H7 (cell line): ENCODE data around the gene THAP4. TPM values are rescaled to one million over a fixed set of nuclear protein-coding genes. Genes with fewer than 3 reads are reported as not detected.
"Not testable (repeated sequence)": the region's sequence is repeated elsewhere in the genome, so short reads cannot be mapped to it uniquely, and the experiment has no call there.

Source experiments
- DNase-seq: peaks from one replicate; pipeline ENCODE4 v3.0.0; 2012
- H3K27me3 ChIP-seq: 2 replicates; pipeline ENCODE4 v1.6.0; 2011; ENCODE audit warnings: mild to moderate bottlenecking, low read length; ENCODE audit not compliant: control insufficient read depth, insufficient read depth
- H3K36me3 ChIP-seq: replicated peaks from 2 replicates; pipeline ENCODE4 v1.5.1; 2011; ENCODE audit warnings: low read length; ENCODE audit not compliant: control insufficient read depth, insufficient read depth
- H3K4me3 ChIP-seq: 2 replicates; pipeline ENCODE4 v1.5.1; 2011; ENCODE audit warnings: low read depth, mild to moderate bottlenecking, control low read depth, low read length, moderate library complexity; ENCODE audit not compliant: insufficient read depth
- total RNA-seq: library from RNA; depleted of rRNA; stranded (reverse); fragments of >200 nt; shearing (Covaris generic); gene quantifications from 2 replicates; pipeline ENCODE4 v1.2.3, GENCODE V29; 2014

THAP4 gene
- total RNA-seq, 1 experiment from 2014 or later: 120 TPM

DNA sequence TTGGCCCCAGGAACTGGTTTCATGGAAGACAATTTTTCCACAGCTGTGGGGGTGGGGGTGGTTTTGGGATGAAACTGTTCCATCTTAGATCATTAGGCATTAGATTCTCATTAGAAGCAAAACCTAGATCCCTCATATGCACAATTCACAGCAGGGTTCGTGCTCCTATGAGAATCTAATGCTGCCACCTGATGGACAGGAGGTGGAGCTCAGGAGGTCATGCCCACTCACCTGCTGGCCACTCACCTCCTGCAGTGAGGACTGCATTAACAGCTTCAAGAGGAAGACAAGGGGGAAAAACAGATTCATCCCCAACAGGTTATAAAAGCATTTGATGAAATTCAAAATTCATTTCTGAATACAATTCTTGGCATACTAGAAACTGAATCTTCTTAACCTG, 38.5 kb downstream of the THAP4 start:
- no peak for DNase-seq
- Histone ChIP-seq H3K4me3 (no peak overlapping the region), H3K36me3 (peaks cover 12% of the 10 kb centered on the region), H3K27me3 (no peaks in the 10 kb centered on the region)

DNA sequence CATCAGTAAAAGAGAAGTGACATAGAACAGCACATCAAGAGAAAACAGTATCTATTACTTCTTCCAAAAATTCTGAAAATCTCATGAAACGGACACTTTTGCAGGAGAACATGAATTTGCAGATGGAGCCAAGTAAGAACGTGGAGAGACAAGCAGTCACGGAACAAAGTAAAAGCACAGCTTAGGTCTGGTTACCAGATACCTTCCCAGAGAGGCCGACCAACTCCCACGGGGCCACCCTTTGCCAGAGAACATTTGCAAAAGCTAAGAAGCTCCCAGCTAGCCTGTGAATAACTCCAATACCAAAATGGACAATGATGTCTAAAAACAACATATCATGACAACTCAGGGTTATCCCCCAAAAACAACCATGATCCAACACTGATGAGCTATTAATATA, 38.9 kb downstream of the THAP4 start:
- no peak for DNase-seq
- no peak overlapping the region for H3K4me3 ChIP-seq
- H3K27me3 ChIP-seq: no peaks in the 10 kb centered on the region
- peaks cover 12% of the 10 kb centered on the region for H3K36me3 ChIP-seq

DNA sequence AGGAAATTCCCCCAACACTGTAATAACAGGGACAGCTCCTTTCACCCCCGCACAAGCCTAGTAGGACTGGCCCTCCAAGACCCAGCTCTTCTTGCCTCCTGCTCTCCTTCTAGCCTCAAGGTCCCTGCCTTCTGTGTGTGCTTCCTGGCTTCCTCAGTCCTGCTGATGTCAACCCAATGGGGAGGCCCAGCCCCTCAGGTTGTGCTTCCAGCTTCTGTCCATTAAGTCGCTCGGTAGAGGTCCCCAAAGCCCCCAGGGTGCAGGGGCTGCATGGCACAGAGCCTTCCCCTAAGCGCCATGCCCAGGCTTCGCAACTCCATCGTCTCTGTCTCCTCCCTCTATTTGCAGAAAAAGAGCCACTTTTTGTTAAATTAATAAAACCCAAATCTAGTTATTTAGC, 39.4 kb downstream of the THAP4 start:
- Histone ChIP-seq H3K4me3 (no peak overlapping the region), H3K36me3 (peaks cover 12% of the 10 kb centered on the region), H3K27me3 (no peaks in the 10 kb centered on the region)
- no peak for DNase-seq

DNA sequence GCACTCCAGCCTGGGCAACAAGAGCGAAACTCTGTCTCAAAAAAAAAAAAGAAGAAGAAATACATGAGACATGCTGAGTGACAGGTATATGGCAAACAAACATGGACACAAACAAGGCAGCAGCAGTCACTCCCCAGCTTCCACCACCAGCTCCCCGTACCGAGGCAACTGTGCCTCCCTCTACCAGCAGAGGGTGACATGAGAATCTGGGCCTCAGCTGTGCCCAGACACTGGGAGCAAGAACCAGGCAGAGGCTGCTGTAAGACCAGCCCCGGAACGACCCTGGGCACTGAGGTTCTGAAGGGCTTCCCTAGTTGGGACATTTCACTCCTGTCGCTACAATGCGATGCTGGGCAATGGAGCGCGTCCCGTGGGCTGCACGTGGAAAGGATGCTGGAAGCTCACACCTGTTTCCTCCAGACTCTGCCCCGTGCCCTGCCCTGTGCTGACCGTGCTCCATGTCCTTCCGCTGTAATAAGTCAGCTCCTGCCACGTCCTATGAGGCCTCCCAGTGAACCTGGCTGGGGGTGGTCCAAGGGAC, 41.3 kb downstream of the THAP4 start:
- peak; percentile 78 for DNase-seq
- no peaks in the 10 kb centered on the region for H3K27me3 ChIP-seq
- H3K4me3 ChIP-seq: no peak overlapping the region
- H3K36me3 ChIP-seq: peaks cover 4% of the 10 kb centered on the region

DNA sequence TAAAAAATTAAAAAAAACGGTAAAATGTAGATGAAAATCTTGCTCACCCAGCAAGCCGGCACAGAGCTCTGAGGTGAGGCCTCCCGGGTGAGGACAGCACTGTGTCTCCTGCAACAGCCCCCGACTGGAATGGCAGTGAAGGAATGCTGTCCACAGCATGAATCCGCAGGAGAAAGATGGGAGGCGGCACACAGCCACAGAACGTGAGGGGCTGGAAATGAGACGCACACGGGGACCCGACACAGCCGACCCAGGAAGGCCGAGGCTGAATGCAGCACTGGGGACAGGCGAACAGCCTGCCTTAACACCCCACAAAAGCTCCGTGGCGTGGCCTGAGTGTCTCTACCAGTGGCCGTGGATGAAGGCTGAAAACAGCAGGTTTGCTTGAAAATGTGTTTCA, 43.7 kb downstream of the THAP4 start:
- Histone ChIP-seq H3K27me3 (no peaks in the 10 kb centered on the region), H3K36me3 (peaks cover 3% of the 10 kb centered on the region), H3K4me3 (no peak overlapping the region)
- no peak for DNase-seq

DNA sequence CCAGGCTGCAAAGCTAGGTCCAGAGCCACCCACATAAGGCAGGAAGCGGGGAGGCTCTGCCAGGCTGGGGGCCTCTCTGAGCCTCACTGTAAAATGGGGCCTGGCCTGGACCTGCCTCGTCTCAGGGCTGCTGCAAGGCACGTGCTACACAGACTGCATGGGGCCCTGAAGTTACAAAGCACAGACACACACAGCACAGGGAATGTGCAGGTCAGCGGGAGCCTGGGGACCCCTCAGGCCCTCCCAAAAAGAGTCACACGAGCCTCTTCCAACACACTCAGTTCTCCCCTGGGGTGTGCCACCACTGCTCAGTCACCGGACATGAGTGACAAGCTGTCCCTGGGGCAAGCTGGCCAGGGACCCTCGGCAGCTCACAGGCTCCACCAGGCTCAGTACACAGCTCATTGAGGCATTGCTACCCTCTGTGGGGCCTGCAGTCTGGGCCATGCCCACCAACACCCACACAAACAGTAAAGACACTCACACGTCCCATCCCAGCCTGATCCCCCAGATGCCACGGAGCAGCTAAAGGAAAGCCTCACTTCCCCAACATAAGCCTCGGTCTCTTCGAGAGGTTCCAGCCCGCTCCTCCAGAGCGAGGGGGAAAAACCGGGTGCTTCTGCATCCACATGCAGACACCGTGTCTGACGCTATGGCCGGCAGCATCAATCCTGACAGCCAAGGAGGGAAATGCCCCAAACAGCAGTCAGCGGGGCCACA, 44.7 kb downstream of the THAP4 start:
- no peak overlapping the region for H3K4me3 ChIP-seq
- peaks cover under 1% of the 10 kb centered on the region for H3K36me3 ChIP-seq
- H3K27me3 ChIP-seq: no peaks in the 10 kb centered on the region
- no peak for DNase-seq

DNA sequence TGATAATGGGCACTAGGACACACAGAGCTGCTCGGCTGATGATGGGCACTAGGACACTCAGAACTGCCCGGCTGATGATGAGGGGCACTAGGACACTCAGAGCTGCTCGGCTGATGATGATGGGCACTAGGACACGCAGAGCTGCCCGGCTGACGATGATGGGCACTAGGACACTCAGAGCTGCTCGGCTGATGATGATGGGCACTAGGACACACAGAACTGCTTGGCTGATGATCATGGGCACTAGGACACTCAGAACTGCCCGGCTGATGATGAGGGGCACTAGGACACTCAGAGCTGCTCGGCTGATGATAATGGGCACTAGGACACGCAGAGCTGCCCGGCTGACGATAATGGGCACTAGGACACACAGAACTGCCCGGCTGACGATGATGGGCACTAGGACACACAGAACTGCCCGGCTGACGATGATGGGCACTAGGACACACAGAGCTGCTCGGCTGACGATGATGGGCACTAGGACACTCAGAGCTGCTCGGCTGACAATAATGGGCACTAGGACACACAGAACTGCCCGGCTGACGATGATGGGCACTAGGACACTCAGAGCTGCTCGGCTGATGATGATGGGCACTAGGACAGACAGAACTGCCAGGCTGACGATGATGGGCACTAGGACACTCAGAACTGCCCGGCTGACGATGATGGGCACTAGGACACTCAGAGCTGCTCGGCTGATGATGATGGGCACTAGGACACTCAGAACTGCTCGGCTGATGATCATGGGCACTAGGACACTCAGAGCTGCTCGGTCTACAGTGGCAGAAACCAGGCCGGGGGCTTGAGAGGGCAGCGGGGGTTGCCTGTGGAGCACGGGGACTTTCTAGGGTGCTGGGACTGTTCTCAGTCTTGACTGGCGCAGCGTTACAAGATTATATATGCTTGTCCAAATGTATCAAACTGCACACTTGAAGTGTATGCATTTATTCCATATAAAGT, 46.2 kb downstream of the THAP4 start:
- not testable (repeated sequence) for H3K27me3 ChIP-seq, DNase-seq, H3K36me3 ChIP-seq, H3K4me3 ChIP-seq

DNA sequence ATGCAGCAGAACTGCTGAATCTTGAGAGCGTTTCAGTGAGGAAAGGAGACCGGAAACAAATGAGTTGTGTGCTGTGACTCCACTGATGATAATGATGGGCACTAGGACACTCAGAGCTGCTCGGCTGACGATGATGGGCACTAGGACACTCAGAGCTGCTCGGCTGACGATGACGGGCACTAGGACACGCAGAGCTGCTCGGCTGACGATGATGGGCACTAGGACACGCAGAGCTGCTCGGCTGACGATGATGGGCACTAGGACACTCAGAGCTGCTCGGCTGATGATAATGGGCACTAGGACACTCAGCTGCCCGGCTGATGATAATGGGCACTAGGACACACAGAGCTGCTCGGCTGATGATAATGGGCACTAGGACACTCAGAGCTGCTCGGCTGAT, 47.1 kb downstream of the THAP4 start:
- not testable (repeated sequence) for H3K4me3 ChIP-seq, H3K36me3 ChIP-seq, DNase-seq, H3K27me3 ChIP-seq

DNA sequence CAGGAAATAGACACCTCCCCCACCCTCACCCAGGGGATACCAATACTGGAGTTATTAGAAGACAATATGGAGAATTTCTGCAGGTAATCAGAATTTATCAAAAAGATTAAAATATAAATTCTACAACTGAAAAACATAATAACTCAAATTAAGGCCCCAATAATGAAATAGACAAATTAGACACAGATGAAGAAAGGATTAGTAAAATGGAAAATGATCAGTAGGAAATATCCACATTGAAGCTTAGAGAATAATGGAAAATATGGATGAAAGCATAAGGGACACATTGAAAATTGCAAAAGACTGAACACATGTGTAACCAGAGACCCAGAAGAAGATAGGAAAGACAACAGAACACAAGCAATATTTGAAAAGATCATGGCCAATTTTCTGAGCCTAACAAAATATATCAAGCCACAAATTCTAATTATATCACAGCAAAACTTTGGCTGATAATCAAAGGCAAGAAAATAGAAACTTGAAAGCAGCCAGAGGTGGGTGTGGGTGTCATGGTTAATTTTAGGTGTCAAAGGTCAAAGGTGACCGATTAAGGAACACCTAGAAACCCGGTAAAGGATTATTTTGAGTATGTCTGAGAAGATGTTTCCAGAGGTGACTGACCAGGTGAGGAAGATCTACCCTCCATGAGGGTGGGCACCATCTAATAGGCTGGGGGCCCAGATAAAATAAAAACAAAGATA, 50.2 kb downstream of the THAP4 start:
- H3K36me3 ChIP-seq: peaks cover 5% of the 10 kb centered on the region
- H3K27me3 ChIP-seq: no peaks in the 10 kb centered on the region
- DNase-seq: no peak
- H3K4me3 ChIP-seq: no peak overlapping the region

DNA sequence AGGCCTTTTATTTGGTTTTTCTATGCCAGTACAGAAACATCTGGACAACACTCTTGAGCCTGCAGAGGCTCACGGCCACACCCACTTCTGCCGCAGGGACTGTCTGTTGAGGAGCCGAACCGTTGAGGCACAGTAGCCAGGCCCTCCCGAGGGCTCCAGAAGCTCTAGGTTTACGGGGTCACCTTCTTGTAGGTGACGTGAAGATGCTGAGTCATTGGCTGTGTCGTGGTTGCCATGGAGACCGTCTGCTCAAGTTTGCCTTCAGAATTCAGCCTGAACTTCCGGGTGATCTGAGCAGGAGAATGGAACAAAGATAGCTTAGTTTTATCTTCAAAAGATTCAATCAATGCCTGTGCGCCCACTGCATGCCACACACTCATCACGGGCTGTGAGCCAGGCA, 52.5 kb downstream of the THAP4 start:
- H3K4me3 ChIP-seq: no peak overlapping the region
- no peak for DNase-seq
- H3K27me3 ChIP-seq: no peaks in the 10 kb centered on the region
- H3K36me3 ChIP-seq: peaks cover 5% of the 10 kb centered on the region

DNA sequence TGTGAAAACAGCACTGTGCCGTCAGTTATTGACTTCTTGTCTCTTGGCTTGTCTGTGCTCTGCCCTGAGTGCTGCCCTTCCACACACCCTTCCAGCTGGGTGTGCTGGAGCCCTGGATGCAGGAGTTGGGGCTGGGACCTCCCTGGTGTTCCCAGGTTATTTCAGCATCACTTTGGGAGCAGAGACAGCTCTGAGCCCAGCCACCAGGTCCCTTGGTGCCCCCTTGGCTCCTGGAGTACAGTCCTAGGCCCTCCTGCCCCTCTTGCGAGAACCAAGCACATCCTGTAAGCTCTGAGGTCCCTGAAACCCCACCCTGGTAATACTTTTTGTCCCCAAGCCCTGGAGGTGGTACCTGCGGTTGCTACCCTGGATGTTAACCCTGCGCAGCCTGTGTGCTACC, 54.2 kb downstream of the THAP4 start:
- H3K4me3 ChIP-seq: no peak overlapping the region
- no peaks in the 10 kb centered on the region for H3K27me3 ChIP-seq
- DNase-seq: no peak
- peaks cover 5% of the 10 kb centered on the region for H3K36me3 ChIP-seq

DNA sequence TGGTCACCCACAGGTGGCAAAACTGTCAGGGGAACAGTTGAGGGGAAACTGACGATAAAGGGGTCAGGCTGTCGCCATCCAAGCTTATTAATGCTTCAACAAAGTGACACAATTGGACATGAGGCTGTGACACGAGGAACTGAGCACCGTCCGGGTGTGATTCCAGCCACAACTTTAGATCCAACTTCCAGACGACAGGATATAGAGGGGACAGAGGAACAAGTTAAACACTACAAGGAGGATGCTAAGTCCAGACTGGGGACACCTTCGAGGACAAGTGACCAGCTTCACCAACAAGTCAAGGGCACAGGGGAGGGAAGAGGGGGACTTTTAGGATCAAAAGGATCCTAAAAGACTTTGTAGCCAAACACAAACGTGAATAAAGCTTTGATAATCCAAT, 54.6 kb downstream of the THAP4 start:
- DNase-seq: no peak
- no peaks in the 10 kb centered on the region for H3K27me3 ChIP-seq
- H3K4me3 ChIP-seq: no peak overlapping the region
- H3K36me3 ChIP-seq: peaks cover 5% of the 10 kb centered on the region

DNA sequence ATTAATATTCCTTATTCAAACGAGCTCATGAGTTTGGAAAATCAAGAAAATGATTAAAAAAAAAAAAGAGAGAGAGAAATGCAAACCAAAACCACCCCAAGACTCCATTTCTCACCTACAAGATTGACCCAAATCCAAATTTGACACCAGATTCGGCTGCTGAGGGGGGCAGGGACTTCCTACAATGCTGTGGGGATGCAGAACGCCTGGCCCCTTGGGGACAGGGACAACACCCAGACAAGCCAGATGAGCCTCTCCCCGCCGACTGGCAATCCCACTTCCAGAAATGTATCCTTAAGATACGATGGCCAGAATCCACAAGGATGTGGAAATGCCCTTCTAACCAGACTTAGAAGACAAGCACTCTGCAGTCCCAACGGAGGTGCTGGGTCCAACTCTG, 57.7 kb downstream of the THAP4 start:
- peaks cover 5% of the 10 kb centered on the region for H3K36me3 ChIP-seq

DNA sequence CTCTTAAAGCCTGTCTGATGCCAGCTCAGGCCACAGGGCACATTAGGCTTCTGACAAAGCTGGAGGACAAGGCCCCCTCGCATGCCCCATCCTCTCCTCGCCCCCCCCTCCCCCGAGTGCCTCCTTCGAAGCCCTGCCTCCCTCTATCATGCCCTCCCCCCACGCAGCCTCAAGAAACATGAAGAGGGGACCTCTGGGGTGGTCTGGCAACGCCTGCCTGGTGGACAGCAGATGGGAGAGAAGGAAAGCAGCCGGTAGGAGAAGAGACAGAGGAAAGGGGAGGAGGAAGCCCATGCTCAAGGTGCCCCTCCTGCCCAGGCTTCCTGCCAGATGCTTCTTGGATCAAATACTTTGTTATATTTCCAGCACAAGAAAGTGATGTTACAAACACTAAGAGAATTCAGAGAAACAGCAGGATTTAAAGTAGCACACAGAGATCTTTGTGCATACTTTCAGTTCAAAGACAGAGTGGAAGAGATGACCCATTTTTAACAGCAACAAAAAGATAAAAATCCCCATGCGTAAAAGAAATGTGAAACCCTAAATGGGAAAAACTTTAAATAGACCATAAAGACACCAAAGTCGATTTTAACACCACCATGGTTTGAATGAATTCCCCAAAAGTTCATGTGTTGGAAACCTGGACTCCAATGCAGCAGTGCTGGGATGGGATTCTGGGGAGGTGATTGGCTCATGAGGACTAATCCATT, 59.4 kb downstream of the THAP4 start:
- no peaks in the 10 kb centered on the region for H3K27me3 ChIP-seq
- H3K4me3 ChIP-seq: no peak overlapping the region
- no peaks in the 10 kb centered on the region; the same call in 1 of the 2 replicates for H3K36me3 ChIP-seq
- DNase-seq: peak; percentile 52

More for the DNA sequence above, 57.7 kb downstream of the THAP4 start:
- Histone ChIP-seq H3K4me3 (no peak overlapping the region), H3K27me3 (no peaks in the 10 kb centered on the region)
- no peak for DNase-seq
